ENCODE measurements around the gene ZBTB11.
A peak's percentile ranks its signal among the peaks of the same experiment; 100 is the strongest.
"Not testable (repeated sequence)": the region's sequence is repeated elsewhere in the genome, so short reads cannot be mapped to it uniquely, and the experiment has no call there.

The ZBTB11 gene

DNA sequence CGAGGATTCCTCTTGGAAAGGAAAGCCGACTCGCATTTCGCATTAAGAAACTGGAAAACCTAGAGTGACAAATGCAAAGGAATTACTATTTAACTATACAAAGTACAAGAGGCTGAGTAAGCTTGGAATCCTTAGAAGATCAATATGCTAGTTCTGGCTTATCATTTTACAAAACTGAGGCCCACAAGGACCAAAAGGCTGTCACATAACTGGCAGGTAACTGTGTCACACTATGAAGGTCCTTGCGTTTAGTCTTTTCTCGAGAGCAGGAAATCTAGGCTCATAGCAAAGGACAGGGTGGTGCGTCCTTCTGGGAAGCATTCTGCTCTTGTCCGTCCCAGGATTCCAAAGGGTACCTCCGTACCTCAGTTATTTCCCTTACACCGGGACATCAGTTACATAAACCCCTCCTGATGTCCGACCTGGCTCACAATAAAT is 9.0 kb upstream of the ZBTB11 start:
- Histone ChIP-seq H3K27ac (ENCODE audit: low read depth, low read length) (peak overlapping the region; percentile 83), H3K36me3 (ENCODE audit: insufficient read depth, low read length) (peaks cover 36% of the 10 kb centered on the region), H3K9ac (ENCODE audit: low read length) (peak overlapping the region; percentile 96), H3K27me3 (ENCODE audit: control insufficient read depth in 1 of 2, insufficient read depth in 2 of 2, low read length in 2 of 2) (no peaks in the 10 kb centered on the region), H3K4me1 (ENCODE audit: insufficient read depth, low read length) (peaks cover 29% of the 10 kb centered on the region), H3K4me3 (ENCODE audit: low read depth in 1 of 2, low read length in 2 of 2) (peak overlapping the region; percentile 47 to 90), H3K9me3 (ENCODE audit: low read length) (no peaks in the 10 kb centered on the region)

- Histone ChIP-seq H3K4me3 (ENCODE audit: low read depth in 1 of 2, low read length in 2 of 2) (peak overlapping the region; percentile 47 to 90), H3K27me3 (ENCODE audit: control insufficient read depth in 1 of 2, insufficient read depth in 2 of 2, low read length in 2 of 2) (no peaks in the 10 kb centered on the region), H3K9ac (ENCODE audit: low read length) (peak overlapping the region; percentile 96), H3K36me3 (ENCODE audit: insufficient read depth, low read length) (peaks cover 40% of the 10 kb centered on the region), H3K4me1 (ENCODE audit: insufficient read depth, low read length) (peaks cover 29% of the 10 kb centered on the region), H3K9me3 (ENCODE audit: low read length) (no peaks in the 10 kb centered on the region), H3K27ac (ENCODE audit: low read depth, low read length) (peak overlapping the region; percentile 83)
Observed at GRCh38 chr3:101685050-101685400, 8.1 kb upstream of the ZBTB11 start.

GRCh38 chr3:101680466-101680865 is 3.5 kb upstream of the ZBTB11 start:
- Histone ChIP-seq H3K9me3 (ENCODE audit: low read length) (no peaks in the 10 kb centered on the region), H3K27me3 (ENCODE audit: control insufficient read depth in 1 of 2, insufficient read depth in 2 of 2, low read length in 2 of 2) (no peaks in the 10 kb centered on the region), H3K4me1 (ENCODE audit: insufficient read depth, low read length) (peaks cover 32% of the 10 kb centered on the region), H3K36me3 (ENCODE audit: insufficient read depth, low read length) (peaks cover 40% of the 10 kb centered on the region), H3K4me3 (ENCODE audit: low read depth in 1 of 2, low read length in 2 of 2) (no peak overlapping the region), H3K27ac (ENCODE audit: low read depth, low read length) (no peak overlapping the region), H3K9ac (ENCODE audit: low read length) (no peak overlapping the region)

DNA sequence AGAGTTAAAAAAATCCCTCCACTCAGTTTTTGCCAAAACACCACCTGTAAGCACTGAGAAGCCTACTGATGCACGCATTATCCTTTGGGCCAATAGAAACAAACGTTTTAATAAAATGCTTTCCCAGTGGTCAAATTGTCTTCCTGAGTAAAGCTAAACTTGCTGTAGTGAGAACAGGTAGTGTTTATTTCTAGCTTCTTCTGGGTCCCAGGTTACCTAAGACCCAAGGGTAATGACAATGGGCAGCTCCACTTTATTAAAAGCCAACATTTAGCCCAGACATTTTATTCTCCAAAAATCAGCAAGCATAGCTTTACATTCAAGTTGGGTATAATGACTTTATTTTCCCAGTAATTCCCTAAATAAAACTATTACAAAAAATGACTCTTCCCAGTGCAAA is 1.9 kb upstream of the ZBTB11 start:
- peaks cover 23% of the 10 kb centered on the region for H3K4me1 ChIP-seq (ENCODE audit: insufficient read depth, low read length)
- H3K9ac ChIP-seq (ENCODE audit: low read length); H3K9me3 ChIP-seq (ENCODE audit: low read length); H3K27me3 ChIP-seq (ENCODE audit: control insufficient read depth in 1 of 2, insufficient read depth in 2 of 2, low read length in 2 of 2); H3K4me3 ChIP-seq (ENCODE audit: low read depth in 1 of 2, low read length in 2 of 2); H3K27ac ChIP-seq (ENCODE audit: low read depth, low read length): not testable (repeated sequence)
- peaks cover 28% of the 10 kb centered on the region for H3K36me3 ChIP-seq (ENCODE audit: insufficient read depth, low read length)

- Histone ChIP-seq H3K36me3 (ENCODE audit: insufficient read depth, low read length) (peaks cover 22% of the 10 kb centered on the region), H3K4me3 (ENCODE audit: low read depth in 1 of 2, low read length in 2 of 2) (peak overlapping the region; percentile 34 to 81), H3K27ac (ENCODE audit: low read depth, low read length) (peak overlapping the region; percentile 41), H3K9ac (ENCODE audit: low read length) (no peak overlapping the region), H3K9me3 (ENCODE audit: low read length) (no peaks in the 10 kb centered on the region), H3K4me1 (ENCODE audit: insufficient read depth, low read length) (peaks cover 22% of the 10 kb centered on the region), H3K27me3 (ENCODE audit: control insufficient read depth in 1 of 2, insufficient read depth in 2 of 2, low read length in 2 of 2) (no peaks in the 10 kb centered on the region)
Observed at GRCh38 chr3:101677436-101678286, 729 bp upstream of the ZBTB11 start.

- Histone ChIP-seq H3K4me1 (ENCODE audit: insufficient read depth, low read length) (peaks cover 17% of the 10 kb centered on the region), H3K9me3 (ENCODE audit: low read length) (no peaks in the 10 kb centered on the region), H3K9ac (ENCODE audit: low read length) (peak overlapping the region; percentile 87), H3K4me3 (ENCODE audit: low read depth in 1 of 2, low read length in 2 of 2) (peak overlapping the region; percentile 80 to 81), H3K36me3 (ENCODE audit: insufficient read depth, low read length) (peaks cover 9% of the 10 kb centered on the region), H3K27me3 (ENCODE audit: control insufficient read depth in 1 of 2, insufficient read depth in 2 of 2, low read length in 2 of 2) (no peaks in the 10 kb centered on the region), H3K27ac (ENCODE audit: low read depth, low read length) (peak overlapping the region; percentile 96)
Observed at GRCh38 chr3:101676216-101676764, 642 bp downstream of the ZBTB11 start.

- Histone ChIP-seq H3K27ac (ENCODE audit: low read depth, low read length) (peak overlapping the region; percentile 96), H3K9ac (ENCODE audit: low read length) (peak overlapping the region; percentile 16), H3K4me1 (ENCODE audit: insufficient read depth, low read length) (peaks cover 17% of the 10 kb centered on the region), H3K27me3 (ENCODE audit: control insufficient read depth in 1 of 2, insufficient read depth in 2 of 2, low read length in 2 of 2) (no peaks in the 10 kb centered on the region), H3K9me3 (ENCODE audit: low read length) (no peaks in the 10 kb centered on the region), H3K4me3 (ENCODE audit: low read depth in 1 of 2, low read length in 2 of 2) (peak overlapping the region; percentile 5 to 81), H3K36me3 (ENCODE audit: insufficient read depth, low read length) (peaks cover 8% of the 10 kb centered on the region)
Observed at GRCh38 chr3:101675709-101676215, 1.2 kb downstream of the ZBTB11 start.

- Histone ChIP-seq H3K9ac (ENCODE audit: low read length) (no peak overlapping the region), H3K4me3 (ENCODE audit: low read depth in 1 of 2, low read length in 2 of 2) (no peak overlapping the region), H3K27me3 (ENCODE audit: control insufficient read depth in 1 of 2, insufficient read depth in 2 of 2, low read length in 2 of 2) (no peaks in the 10 kb centered on the region), H3K9me3 (ENCODE audit: low read length) (no peaks in the 10 kb centered on the region), H3K27ac (ENCODE audit: low read depth, low read length) (no peak overlapping the region), H3K4me1 (ENCODE audit: insufficient read depth, low read length) (peaks cover 17% of the 10 kb centered on the region), H3K36me3 (ENCODE audit: insufficient read depth, low read length) (peaks cover 6% of the 10 kb centered on the region)
Observed at GRCh38 chr3:101674518-101674917, 2.4 kb downstream of the ZBTB11 start.

- Histone ChIP-seq H3K27me3 (ENCODE audit: control insufficient read depth in 1 of 2, insufficient read depth in 2 of 2, low read length in 2 of 2) (no peaks in the 10 kb centered on the region), H3K9me3 (ENCODE audit: low read length) (no peaks in the 10 kb centered on the region), H3K27ac (ENCODE audit: low read depth, low read length) (no peak overlapping the region), H3K36me3 (ENCODE audit: insufficient read depth, low read length) (peaks cover 6% of the 10 kb centered on the region), H3K4me3 (ENCODE audit: low read depth in 1 of 2, low read length in 2 of 2) (no peak overlapping the region), H3K9ac (ENCODE audit: low read length) (no peak overlapping the region), H3K4me1 (ENCODE audit: insufficient read depth, low read length) (peaks cover 17% of the 10 kb centered on the region)
Observed at GRCh38 chr3:101673953-101674352, 3.0 kb downstream of the ZBTB11 start.

DNA sequence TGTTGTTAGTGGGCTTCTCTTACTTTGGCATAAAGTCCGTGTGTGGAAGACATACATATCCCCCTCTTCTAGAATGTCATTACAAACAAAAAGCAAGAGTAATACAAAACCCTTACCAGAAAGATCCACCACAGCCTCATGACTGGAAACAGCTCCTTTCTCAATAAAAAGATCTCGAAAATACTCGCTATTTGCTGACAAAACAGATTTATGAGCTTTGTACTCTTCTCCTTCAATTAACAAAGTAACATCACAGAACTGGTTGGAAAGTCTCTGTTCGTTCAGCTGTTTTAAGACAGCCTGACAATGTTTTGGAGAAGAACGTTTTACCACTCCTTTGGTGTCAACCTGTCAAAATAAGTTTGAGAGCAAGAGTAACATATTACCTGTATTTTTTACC is 5.9 kb downstream of the ZBTB11 start:
- H3K4me3 ChIP-seq (ENCODE audit: low read depth in 1 of 2, low read length in 2 of 2), result no peak overlapping the region
- H3K36me3 ChIP-seq (ENCODE audit: insufficient read depth, low read length), result peaks cover 6% of the 10 kb centered on the region
- no peak overlapping the region for H3K27ac ChIP-seq (ENCODE audit: low read depth, low read length)
- no peaks in the 10 kb centered on the region for H3K27me3 ChIP-seq (ENCODE audit: control insufficient read depth in 1 of 2, insufficient read depth in 2 of 2, low read length in 2 of 2)
- H3K9me3 ChIP-seq (ENCODE audit: low read length), result no peaks in the 10 kb centered on the region
- peaks cover 9% of the 10 kb centered on the region for H3K4me1 ChIP-seq (ENCODE audit: insufficient read depth, low read length)
- no peak overlapping the region for H3K9ac ChIP-seq (ENCODE audit: low read length)

GRCh38 chr3:101667844-101668243 is 9.1 kb downstream of the ZBTB11 start:
- no peak overlapping the region for H3K4me3 ChIP-seq (ENCODE audit: low read depth in 1 of 2, low read length in 2 of 2)
- H3K9ac ChIP-seq (ENCODE audit: low read length), result no peak overlapping the region
- no peaks in the 10 kb centered on the region for H3K4me1 ChIP-seq (ENCODE audit: insufficient read depth, low read length)
- no peaks in the 10 kb centered on the region for H3K27me3 ChIP-seq (ENCODE audit: control insufficient read depth in 1 of 2, insufficient read depth in 2 of 2, low read length in 2 of 2)
- H3K9me3 ChIP-seq (ENCODE audit: low read length), result no peaks in the 10 kb centered on the region
- peaks cover 18% of the 10 kb centered on the region for H3K36me3 ChIP-seq (ENCODE audit: insufficient read depth, low read length)
- no peak overlapping the region for H3K27ac ChIP-seq (ENCODE audit: low read depth, low read length)
